ENCODE measurements around the gene NLRC5.

- TF ChIP-seq EZH2phosphoT487 (IDR thresholded peaks at IDR 0.05; ENCODE audit: borderline replicate concordance, low read length): no peak
- no peak for TF ChIP-seq CTCF (conservative IDR thresholded peaks at IDR 0.05; ENCODE audit: low read depth, low read length)
Measured at GRCh38 chr16:56985288-56985961, 3.9 kb upstream of the NLRC5 start.
